Omental fat pad (tissue), 4 donors: ENCODE results near the gene SMPDL3B. TPM values are rescaled to one million over a fixed set of nuclear protein-coding genes. Genes with fewer than 3 reads are reported as not detected.
A peak's percentile ranks its signal among the peaks of the same experiment; 100 is the strongest.

Experiments used
- ATAC-seq: fragments of 150-250 bp; one replicate; pipeline ENCODE4 v1.9.1; 2016; ENCODE audit warnings: mild to moderate bottlenecking, moderate library complexity; ENCODE audit not compliant: low FRiP score
- DNase-seq: peaks from one replicate; pipeline ENCODE4 v3.0.0-alpha.2; 2019; ENCODE audit warnings: low spot score
- CTCF ChIP-seq, 3 donors: fragments of 450-650 bp; IDR thresholded peaks; one replicate each; pipeline ENCODE4 v1.5.1; 2016 to 2017; ENCODE audit warnings: antibody characterized with exemption in 3 of 3, mild to moderate bottlenecking in 3 of 3, moderate library complexity in 2 of 3
- total RNA-seq, 4 donors: library from RNA; depleted of rRNA; stranded (reverse); fragments of >200 nt; gene quantifications; one replicate each; pipeline ENCODE4 v1.1.0, GENCODE V29; 2016

SMPDL3B gene, protein sequence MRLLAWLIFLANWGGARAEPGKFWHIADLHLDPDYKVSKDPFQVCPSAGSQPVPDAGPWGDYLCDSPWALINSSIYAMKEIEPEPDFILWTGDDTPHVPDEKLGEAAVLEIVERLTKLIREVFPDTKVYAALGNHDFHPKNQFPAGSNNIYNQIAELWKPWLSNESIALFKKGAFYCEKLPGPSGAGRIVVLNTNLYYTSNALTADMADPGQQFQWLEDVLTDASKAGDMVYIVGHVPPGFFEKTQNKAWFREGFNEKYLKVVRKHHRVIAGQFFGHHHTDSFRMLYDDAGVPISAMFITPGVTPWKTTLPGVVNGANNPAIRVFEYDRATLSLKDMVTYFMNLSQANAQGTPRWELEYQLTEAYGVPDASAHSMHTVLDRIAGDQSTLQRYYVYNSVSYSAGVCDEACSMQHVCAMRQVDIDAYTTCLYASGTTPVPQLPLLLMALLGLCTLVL
- total RNA-seq = 10 to 100 TPM in 1 of 4 donors, 1 to 10 TPM in 2, under 1 TPM in 1; 0.63 to 17.2 (median 3.6) TPM

- DNase-seq = no peak
- peak; percentile 90 for ATAC-seq
- TF ChIP-seq CTCF (IDR thresholded peaks at IDR 0.05) = no peak
Measured at GRCh38 chr1:27934818-27935549, at the start of gene SMPDL3B. SMPDL3B (plus strand) TSS chr1:27935000; CDS start chr1:27935184, 184 bp downstream.

DNA sequence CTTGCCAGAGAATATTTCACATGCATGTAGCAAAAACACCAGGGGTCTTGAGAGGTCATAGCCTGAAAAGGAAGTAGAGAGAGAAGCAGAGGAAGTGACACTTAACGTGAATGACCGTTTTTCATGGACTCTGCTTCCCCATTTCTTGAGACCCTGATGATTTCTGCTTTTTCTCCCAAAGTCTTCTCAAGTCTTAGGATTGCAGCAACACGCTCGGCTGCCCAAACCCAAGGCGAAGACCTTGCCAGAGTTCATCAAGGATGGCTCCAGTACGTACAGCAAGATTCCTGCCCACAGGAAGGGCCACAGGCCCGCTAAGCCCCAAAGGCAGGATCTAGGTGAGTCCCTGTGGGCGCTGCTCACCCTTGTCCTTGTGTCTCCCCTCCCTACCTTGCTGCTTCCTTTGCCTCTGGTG lies 49.7 kb upstream of the SMPDL3B start:
- no peak for TF ChIP-seq CTCF (IDR thresholded peaks at IDR 0.05)
- no peak for ATAC-seq
- DNase-seq = no peak

GRCh38 chr1:27885621-27886352 lies 49.0 kb upstream of the SMPDL3B start:
- DNase-seq (no peak), ATAC-seq (no peak)
- TF ChIP-seq CTCF (IDR thresholded peaks at IDR 0.05) = no peak

- no peak for TF ChIP-seq CTCF (IDR thresholded peaks at IDR 0.05)
- ATAC-seq = no peak
- no peak for DNase-seq
Measured at GRCh38 chr1:27886353-27886679, 48.5 kb upstream of the SMPDL3B start.

DNA sequence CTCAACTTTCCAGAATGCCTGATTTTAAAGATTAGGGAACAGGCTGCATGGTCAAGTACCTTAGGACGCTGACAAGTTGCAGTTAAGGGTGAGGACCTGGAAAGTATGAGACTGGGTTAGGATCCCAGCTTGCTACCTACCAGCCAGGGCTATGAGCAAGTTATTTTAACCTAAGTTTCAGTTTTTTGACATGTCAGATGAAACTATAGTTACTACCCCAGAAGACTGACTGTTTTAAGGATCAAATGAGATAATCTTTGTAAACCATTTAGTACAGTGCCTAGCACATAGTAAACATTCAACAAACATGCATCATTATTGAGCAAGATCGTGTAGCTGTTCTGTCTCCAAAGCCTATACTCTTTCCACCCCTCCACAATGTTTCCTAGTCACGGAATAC lies 48.1 kb upstream of the SMPDL3B start:
- TF ChIP-seq CTCF (IDR thresholded peaks at IDR 0.05) = no peak
- DNase-seq (no peak), ATAC-seq (no peak)

DNA sequence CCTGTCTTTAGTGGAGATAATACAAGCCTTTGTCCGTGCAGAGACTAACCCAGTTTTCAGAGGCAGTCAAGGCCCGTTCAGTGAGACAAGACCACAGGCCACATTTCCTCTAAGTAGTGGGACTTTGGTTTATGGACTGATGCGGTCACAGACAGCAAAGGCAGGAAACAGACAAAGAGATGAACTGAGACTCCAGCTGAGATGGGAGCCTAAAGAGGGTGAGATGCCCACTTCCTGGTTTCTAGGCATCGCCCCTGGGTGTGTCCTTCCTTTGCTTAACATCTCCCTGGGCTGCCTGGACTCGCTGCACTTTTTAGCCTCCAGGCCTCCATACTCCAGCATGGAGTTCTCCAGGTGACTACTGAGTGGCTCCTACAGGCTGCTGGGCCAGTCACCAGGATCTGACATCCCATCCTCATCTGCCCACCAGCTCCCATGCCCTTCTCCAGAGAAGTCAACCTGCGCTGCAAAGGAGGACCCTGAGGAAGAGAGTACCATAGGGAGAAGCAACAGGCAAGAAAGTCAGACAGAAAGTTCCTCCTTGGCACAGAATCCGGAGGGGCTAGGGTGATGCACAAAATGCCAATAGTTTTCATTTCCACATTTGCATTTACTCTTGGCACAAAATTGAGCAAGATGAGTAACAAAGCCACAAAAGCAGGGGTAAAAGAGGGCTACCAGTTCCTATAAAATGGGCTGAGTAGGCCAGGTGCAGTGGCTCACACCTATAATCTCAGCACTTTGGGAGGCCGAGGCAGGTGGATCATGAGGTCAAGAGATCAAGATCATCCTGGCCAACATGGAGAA lies 47.4 kb upstream of the SMPDL3B start:
- TF ChIP-seq CTCF (IDR thresholded peaks at IDR 0.05) = no peak
- DNase-seq (no peak), ATAC-seq (no peak)
